Type B pancreatic cell (in vitro differentiated cells): ENCODE measurements around the gene ZFP36L2. TPM values are rescaled to one million over a fixed set of nuclear protein-coding genes. Genes with fewer than 3 reads are reported as not detected.

Experiments
- DNase-seq: peaks from one replicate; pipeline ENCODE4 v3.0.0; 2021; ENCODE audit warnings: mixed read lengths; ENCODE audit not compliant: unreplicated experiment; ENCODE audit errors: extremely low spot score
- H3K27ac Mint-ChIP-seq: 2 replicates; pipeline ENCODE4 v1.8.0; 2021; ENCODE audit warnings: mild to moderate bottlenecking, mixed read lengths
- H3K27me3 Mint-ChIP-seq: 2 replicates; pipeline ENCODE4 v1.8.0; 2021; ENCODE audit warnings: mixed read lengths
- H3K36me3 Mint-ChIP-seq: 2 replicates; pipeline ENCODE4 v1.8.0; 2021; ENCODE audit warnings: mixed read lengths
- H3K4me1 Mint-ChIP-seq: one replicate; pipeline ENCODE4 v1.8.0; 2021; ENCODE audit warnings: mixed read lengths; ENCODE audit not compliant: unreplicated experiment
- H3K4me3 Mint-ChIP-seq: 2 replicates; pipeline ENCODE4 v1.8.0; 2021; ENCODE audit warnings: mild to moderate bottlenecking, mixed read lengths
- H3K9me3 Mint-ChIP-seq: 2 replicates; pipeline ENCODE4 v1.8.0; 2021; ENCODE audit warnings: mixed read lengths
- total RNA-seq: library from RNA; stranded (reverse); gene quantifications from 2 replicates; pipeline ENCODE4 v1.2.1, GENCODE V29; 2021; ENCODE audit warnings: low replicate concordance
- TF ChIP-seq, protein P1 (sequence below): fragments of 200-600 bp; sonication (generic); conservative IDR thresholded peaks from 2 replicates; pipeline ENCODE4 v1.5.0; 2021; ENCODE audit warnings: antibody characterized with exemption, mild to moderate bottlenecking

The ZFP36L2 gene
- total RNA-seq, 1 donor from 2014 or later, result 198 TPM

DNA sequence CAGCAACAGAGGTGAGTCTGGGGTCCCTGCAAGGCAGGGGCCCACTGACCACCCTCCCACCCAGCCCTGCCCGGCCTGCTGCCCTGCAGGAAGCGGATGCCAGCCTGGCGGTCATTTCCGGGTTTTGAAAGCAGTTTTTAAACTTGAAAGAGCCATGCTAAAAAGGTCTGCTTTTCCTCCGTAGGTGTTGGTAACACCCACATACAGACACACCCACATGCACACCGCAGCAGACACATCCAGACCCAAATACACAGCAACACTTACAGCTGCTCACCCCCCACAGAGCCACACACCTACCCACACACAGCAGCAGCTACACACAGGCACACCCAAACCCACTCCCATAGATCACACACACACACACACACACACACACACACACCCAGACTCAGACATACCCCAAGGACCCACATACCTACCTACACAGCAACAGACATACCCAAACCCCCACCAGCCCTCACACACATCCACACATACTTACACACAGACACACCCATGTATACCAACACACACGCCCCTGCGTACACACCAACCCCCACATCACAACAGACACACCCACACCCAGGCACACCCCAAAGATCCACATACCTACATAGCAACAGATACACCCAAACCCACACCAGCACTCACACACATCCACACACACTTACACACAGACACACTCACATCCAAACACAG is 7.6 kb downstream of the ZFP36L2 start:
- no peak for DNase-seq
- H3K27me3 Mint-ChIP-seq, result peaks cover 4% of the 10 kb centered on the region
- H3K4me3 Mint-ChIP-seq, result peak overlapping the region; percentile 93
- H3K27ac Mint-ChIP-seq, result peak overlapping the region; percentile 96
- TF ChIP-seq, protein P1, sequence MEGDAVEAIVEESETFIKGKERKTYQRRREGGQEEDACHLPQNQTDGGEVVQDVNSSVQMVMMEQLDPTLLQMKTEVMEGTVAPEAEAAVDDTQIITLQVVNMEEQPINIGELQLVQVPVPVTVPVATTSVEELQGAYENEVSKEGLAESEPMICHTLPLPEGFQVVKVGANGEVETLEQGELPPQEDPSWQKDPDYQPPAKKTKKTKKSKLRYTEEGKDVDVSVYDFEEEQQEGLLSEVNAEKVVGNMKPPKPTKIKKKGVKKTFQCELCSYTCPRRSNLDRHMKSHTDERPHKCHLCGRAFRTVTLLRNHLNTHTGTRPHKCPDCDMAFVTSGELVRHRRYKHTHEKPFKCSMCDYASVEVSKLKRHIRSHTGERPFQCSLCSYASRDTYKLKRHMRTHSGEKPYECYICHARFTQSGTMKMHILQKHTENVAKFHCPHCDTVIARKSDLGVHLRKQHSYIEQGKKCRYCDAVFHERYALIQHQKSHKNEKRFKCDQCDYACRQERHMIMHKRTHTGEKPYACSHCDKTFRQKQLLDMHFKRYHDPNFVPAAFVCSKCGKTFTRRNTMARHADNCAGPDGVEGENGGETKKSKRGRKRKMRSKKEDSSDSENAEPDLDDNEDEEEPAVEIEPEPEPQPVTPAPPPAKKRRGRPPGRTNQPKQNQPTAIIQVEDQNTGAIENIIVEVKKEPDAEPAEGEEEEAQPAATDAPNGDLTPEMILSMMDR, result no peak
- H3K9me3 Mint-ChIP-seq, result no peaks in the 10 kb centered on the region
- H3K4me1 Mint-ChIP-seq, result peaks cover 39% of the 10 kb centered on the region
- H3K36me3 Mint-ChIP-seq, result peaks cover 16% of the 10 kb centered on the region

DNA sequence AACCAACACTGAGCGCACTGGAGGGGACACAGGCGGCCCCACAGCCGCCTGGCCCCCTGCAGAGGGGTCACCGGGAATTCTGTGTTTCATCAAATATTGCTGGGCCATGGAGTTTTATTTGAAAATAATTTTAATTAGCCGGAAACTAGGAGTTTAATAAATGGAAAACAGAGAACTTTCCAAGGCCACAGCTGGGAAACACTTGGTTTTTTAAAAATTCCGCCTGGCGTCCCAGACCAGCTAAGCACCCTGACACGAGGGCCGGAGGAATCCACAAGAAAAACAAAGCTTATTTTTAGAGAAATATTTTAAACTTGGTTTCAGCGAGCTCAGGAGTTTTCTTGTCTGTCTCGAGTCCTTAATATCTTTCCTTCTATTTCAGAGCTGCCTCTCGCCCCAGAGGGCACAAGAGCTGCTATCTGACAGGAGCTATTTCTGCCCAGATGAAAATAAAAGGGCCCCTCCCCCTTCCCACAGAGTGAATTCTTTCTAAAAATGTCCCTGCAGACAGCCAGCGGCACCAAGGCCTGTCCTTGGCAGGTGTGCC is 8.2 kb downstream of the ZFP36L2 start:
- peak overlapping the region; percentile 68 for H3K4me3 Mint-ChIP-seq
- DNase-seq, result no peak

DNA sequence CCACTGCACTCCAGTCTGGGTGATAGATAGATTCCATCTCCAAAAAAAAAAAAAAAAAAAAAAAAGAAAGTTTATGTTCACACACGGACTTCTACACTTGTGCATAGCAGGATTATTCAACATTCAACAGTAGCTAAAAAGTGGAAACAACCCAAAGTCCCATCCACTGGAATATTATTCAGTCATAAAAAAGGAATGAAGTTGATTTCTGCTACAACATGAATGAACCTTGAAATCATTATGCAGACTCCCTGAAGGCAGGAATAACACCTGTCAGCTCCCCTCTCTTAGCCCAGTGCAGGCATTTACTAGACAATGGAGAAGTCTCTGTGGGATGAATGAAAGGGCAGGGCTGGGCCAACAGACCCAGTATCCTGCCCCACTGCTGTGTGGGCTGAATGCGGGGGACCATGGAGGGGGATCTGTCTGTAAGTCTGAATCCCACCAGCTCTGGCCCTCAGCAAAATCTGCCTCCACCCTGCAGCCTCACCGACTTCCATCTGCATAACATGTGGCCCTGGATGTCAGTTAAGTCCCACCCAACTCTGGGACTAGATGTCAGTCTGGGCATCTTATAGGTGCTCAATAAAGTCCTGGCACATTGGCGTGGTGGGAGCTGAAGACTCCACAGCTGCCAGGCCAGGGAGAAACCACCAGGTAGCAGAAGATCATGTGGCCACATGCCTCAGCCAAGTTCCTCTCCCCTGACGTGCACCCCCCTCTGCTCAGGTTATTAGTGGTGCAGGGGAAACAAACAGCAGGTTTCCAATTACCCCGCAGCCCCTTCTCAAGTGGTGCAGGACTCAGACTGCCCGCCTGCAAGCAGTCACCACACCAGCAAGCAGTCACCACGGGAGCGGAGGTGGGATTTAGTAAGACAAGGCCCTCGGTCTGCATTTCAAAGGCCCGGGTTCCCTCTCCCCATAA is 8.9 kb downstream of the ZFP36L2 start:
- Mint-ChIP-seq H3K4me3 (peak overlapping the region; percentile 44), H3K27me3 (no peaks in the 10 kb centered on the region), H3K27ac (peak overlapping the region; percentile 96), H3K9me3 (no peaks in the 10 kb centered on the region), H3K36me3 (peaks cover 6% of the 10 kb centered on the region), H3K4me1 (peaks cover 46% of the 10 kb centered on the region)
- DNase-seq, result no peak
- TF ChIP-seq, protein P1, result no peak

More for the DNA sequence above, 8.2 kb downstream of the ZFP36L2 start:
- H3K4me1 Mint-ChIP-seq, result peaks cover 39% of the 10 kb centered on the region
- peaks cover 12% of the 10 kb centered on the region for H3K36me3 Mint-ChIP-seq
- peak overlapping the region; percentile 96 for H3K27ac Mint-ChIP-seq
- TF ChIP-seq, protein P1, result peak; percentile 52
- no peaks in the 10 kb centered on the region for H3K9me3 Mint-ChIP-seq
- no peaks in the 10 kb centered on the region for H3K27me3 Mint-ChIP-seq

DNA sequence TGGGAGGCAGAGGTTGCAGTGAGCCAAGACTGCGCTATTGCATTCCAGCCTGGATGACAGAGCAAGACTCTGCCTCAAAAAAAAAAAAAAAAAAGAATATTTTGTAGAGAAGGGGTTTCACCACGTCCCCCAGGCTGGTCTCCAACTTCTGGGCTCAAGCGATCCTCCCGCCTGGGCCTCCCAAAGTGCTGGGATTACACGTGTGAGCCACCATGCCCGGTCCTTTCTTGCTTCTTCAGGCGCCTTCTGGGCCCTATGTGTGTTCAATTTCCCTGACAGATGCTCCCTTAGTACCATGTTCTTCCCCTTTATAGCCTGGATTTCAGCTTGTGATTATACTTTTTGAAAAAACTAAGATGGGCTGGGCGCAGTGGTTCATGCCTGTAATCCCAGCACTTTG is 9.8 kb downstream of the ZFP36L2 start:
- Mint-ChIP-seq H3K27me3 (no peaks in the 10 kb centered on the region), H3K4me1 (peaks cover 45% of the 10 kb centered on the region), H3K27ac (no peak overlapping the region), H3K9me3 (no peaks in the 10 kb centered on the region), H3K36me3 (peaks cover 4% of the 10 kb centered on the region), H3K4me3 (no peak overlapping the region)
- TF ChIP-seq, protein P1, result no peak
- DNase-seq, result no peak

DNA sequence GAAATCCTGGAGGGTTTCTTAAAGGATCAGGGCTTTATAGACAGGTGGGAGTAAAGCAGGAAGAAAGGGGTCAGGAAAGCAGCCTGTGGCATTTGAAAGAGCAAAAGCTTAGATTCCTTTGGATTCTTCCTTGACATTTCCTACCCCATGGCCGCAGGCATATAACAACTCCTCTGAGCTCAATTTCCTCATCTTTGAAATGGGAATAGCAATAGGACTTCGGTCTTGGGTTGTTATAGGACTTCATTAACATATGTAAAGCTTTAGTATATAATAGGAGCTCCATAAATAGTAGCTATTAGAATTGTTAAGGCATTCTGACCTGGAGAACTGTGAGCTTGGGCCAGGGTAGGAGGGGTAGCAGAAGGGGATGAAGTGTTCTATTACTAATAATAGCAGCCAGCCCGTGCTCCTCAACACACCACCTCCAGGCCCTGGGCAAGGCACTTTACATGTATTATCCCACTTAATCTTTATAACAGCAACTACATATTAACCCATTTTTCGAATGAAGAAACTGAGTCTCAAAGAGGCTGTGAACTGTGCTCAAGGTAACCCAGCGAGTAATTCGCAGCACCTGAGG is 10.6 kb downstream of the ZFP36L2 start:
- Mint-ChIP-seq H3K27me3 (no peaks in the 10 kb centered on the region), H3K4me3 (no peak overlapping the region), H3K4me1 (peaks cover 40% of the 10 kb centered on the region), H3K27ac (no peak overlapping the region), H3K9me3 (no peaks in the 10 kb centered on the region), H3K36me3 (no peaks in the 10 kb centered on the region)
- no peak for DNase-seq
- TF ChIP-seq, protein P1, result no peak
